Activated CD8-positive, alpha-beta T cell treated with anti-CD3 and anti-CD28 coated beads for 36 hours (primary cell): Measurements from ENCODE around the gene ANTXR1. TPM values are rescaled to one million over a fixed set of nuclear protein-coding genes. Genes with fewer than 3 reads are reported as not detected.
A peak's percentile ranks its signal among the peaks of the same experiment; 100 is the strongest.

ENCODE experiments used
- ATAC-seq: fragments of 200-7000 bp; cut with Tn5 transposase; one replicate; pipeline ENCODE4 v1.10.0; 2021; ENCODE audit warnings: mild to moderate bottlenecking, moderate library complexity
- CTCF ChIA-PET: fragments of 350-600 bp; sonication (Branson Sonifier 250); formaldehyde crosslinking; loops from one replicate; lab custom pipeline; 2021; ENCODE audit warnings: antibody characterized with exemption; lab: Charles Lee
- POLR2A ChIA-PET: fragments of 350-600 bp; sonication (Branson Sonifier 250); formaldehyde crosslinking; loops from one replicate; lab custom pipeline; 2021; ENCODE audit warnings: antibody characterized with exemption; lab: Charles Lee
- DNase-seq: peaks from one replicate; pipeline ENCODE4 v3.0.0-alpha.2; 2020
- H3K27ac Mint-ChIP-seq: one replicate; pipeline ENCODE4 v1.8.0; 2021; ENCODE audit warnings: mild to moderate bottlenecking, mixed read lengths
- H3K27me3 Mint-ChIP-seq: one replicate; pipeline ENCODE4 v1.8.0; 2021; ENCODE audit warnings: mixed read lengths
- H3K36me3 Mint-ChIP-seq: one replicate; pipeline ENCODE4 v1.8.0; 2021; ENCODE audit warnings: low read depth, mixed read lengths
- H3K4me1 Mint-ChIP-seq: one replicate; pipeline ENCODE4 v1.8.0; 2021; ENCODE audit warnings: low read depth, mixed read lengths
- H3K4me3 Mint-ChIP-seq: one replicate; pipeline ENCODE4 v1.8.0; 2021; ENCODE audit warnings: mild to moderate bottlenecking, moderate library complexity, mixed read lengths
- H3K9me3 Mint-ChIP-seq: one replicate; pipeline ENCODE4 v1.8.0; 2021; ENCODE audit warnings: mixed read lengths
- CTCF ChIP-seq: fragments of 200-600 bp; IDR thresholded peaks from one replicate; pipeline ENCODE4 v1.8.0; 2022; ENCODE audit warnings: antibody characterized with exemption, mild to moderate bottlenecking
- intact Hi-C: fragments of 100-400 bp; cut with micrococcal nuclease; formaldehyde crosslinking; loops from one replicate; pipeline ENCODE4 v1.10.0; 2022
- total RNA-seq, 2 experiments: library from RNA; stranded (reverse); gene quantifications; one replicate each; pipeline ENCODE4 v1.2.3, GENCODE V29; 2021

Gene ANTXR1
- total RNA-seq, 2 experiments from 2014 or later = 0.05 to 0.09 TPM

- intact Hi-C loops = no loop called here
- POLR2A ChIA-PET = no interaction called here
- CTCF ChIA-PET = no interaction called here
- no peak overlapping the region for H3K27ac Mint-ChIP-seq
- DNase-seq (no peak), ATAC-seq (no peak)
- no peaks in the 10 kb centered on the region for H3K9me3 Mint-ChIP-seq
- no peak overlapping the region for H3K4me3 Mint-ChIP-seq
- no peaks in the 10 kb centered on the region for H3K36me3 Mint-ChIP-seq
- TF ChIP-seq CTCF = no peak
- H3K4me1 Mint-ChIP-seq = no peaks in the 10 kb centered on the region
- H3K27me3 Mint-ChIP-seq = peaks cover 23% of the 10 kb centered on the region
Measured at GRCh38 chr2:69047625-69048145, 34.7 kb downstream of the ANTXR1 start.

GRCh38 chr2:69050802-69051201 lies 37.8 kb downstream of the ANTXR1 start:
- Mint-ChIP-seq H3K9me3 (no peaks in the 10 kb centered on the region), H3K27me3 (peaks cover 23% of the 10 kb centered on the region), H3K27ac (no peak overlapping the region), H3K4me1 (peaks cover 16% of the 10 kb centered on the region), H3K36me3 (no peaks in the 10 kb centered on the region), H3K4me3 (no peak overlapping the region)
- ATAC-seq = no peak
- ChIA-PET POLR2A (no interaction called here), CTCF (interaction anchor here (2.0 kb wide), 1 partner anchor 24 kb away, joined by 6 read pairs; no protein-coding TSS in a partner anchor)
- TF ChIP-seq CTCF = no peak
- intact Hi-C loops = no loop called here
- no peak for DNase-seq

- no peaks in the 10 kb centered on the region for H3K9me3 Mint-ChIP-seq
Measured at GRCh38 chr2:69053416-69053965, 40.5 kb downstream of the ANTXR1 start.

GRCh38 chr2:69054431-69054830 lies 41.5 kb downstream of the ANTXR1 start:
- Mint-ChIP-seq H3K4me3 (no peak overlapping the region), H3K4me1 (peaks cover 16% of the 10 kb centered on the region), H3K36me3 (no peaks in the 10 kb centered on the region), H3K27me3 (peaks cover 35% of the 10 kb centered on the region), H3K9me3 (no peaks in the 10 kb centered on the region), H3K27ac (peak overlapping the region; percentile 68)
- DNase-seq (peak; percentile 33), ATAC-seq (peak; percentile 97)
- intact Hi-C loops = no loop called here
- POLR2A ChIA-PET = no interaction called here
- TF ChIP-seq CTCF = no peak
- CTCF ChIA-PET = no interaction called here

More at GRCh38 chr2:69053416-69053965, 40.5 kb downstream of the ANTXR1 start:
- intact Hi-C loops = no loop called here
- TF ChIP-seq CTCF = no peak
- DNase-seq (no peak), ATAC-seq (no peak)
- H3K4me3 Mint-ChIP-seq = no peak overlapping the region
- no peaks in the 10 kb centered on the region for H3K36me3 Mint-ChIP-seq
- CTCF ChIA-PET = interaction anchor here (1.0 to 2.6 kb wide), 3 partner anchors 8 to 110 kb away, joined by 3 to 7 read pairs (median 3); no protein-coding TSS in a partner anchor
- no peak overlapping the region for H3K27ac Mint-ChIP-seq
- POLR2A ChIA-PET = no interaction called here
- peaks cover 30% of the 10 kb centered on the region for H3K27me3 Mint-ChIP-seq
- H3K4me1 Mint-ChIP-seq = peaks cover 16% of the 10 kb centered on the region

- CTCF ChIA-PET = no interaction called here
- no peaks in the 10 kb centered on the region for H3K36me3 Mint-ChIP-seq
- no peak overlapping the region for H3K27ac Mint-ChIP-seq
- no peak for TF ChIP-seq CTCF
- H3K4me1 Mint-ChIP-seq = peaks cover 16% of the 10 kb centered on the region
- no peak for ATAC-seq
- intact Hi-C loops = no loop called here
- peaks cover 43% of the 10 kb centered on the region for H3K27me3 Mint-ChIP-seq
- POLR2A ChIA-PET = no interaction called here
- H3K4me3 Mint-ChIP-seq = no peak overlapping the region
- no peaks in the 10 kb centered on the region for H3K9me3 Mint-ChIP-seq
- no peak for DNase-seq
Measured at GRCh38 chr2:69055688-69056470, 42.9 kb downstream of the ANTXR1 start.
